GM11168 (cell line): Measurements from ENCODE around the gene ADCY5.

Source experiments
- in situ Hi-C: fragments of 300-500 bp; cut with MboI; formaldehyde crosslinking; loops from one replicate; pipeline ENCODE4 v1.12.0; 2022; ENCODE audit warnings: low sequenced_read_pairs; ENCODE audit not compliant: unreplicated experiment

ADCY5 gene

DNA sequence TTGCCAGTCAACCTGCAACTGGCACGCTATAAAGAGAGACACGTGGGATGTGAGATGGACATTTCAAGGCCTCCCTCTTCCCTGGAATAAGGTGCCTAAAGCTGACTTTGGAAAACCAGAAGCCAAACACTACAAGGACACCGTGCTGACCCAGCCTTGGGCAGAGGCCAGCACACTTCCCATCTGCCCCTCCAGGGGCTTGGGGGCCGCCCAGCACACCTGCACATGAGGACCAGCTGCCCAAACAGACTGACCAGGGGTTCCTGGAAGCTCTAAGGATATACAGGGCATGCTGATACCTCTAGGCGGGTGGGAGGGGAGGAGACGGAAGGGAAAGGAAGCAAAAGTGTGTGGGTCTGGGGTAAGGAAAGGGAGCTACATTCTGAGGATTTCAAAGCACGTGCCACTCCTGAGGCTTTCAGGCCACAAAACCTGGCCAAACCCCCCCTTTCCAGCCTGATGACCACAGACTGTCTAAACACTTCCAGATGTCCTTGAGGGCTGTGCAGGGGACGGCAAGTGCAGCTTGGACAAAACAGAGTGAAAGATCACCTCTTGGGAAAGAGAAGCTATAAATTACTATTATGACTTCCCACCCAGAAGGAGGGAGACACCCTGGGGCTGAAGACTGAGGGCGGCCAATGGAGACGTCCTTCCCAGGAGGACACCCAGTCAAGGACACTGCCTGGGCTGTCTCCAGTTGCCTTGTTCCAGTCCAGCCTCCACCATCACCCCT is 57.9 kb downstream of the ADCY5 start:
- in situ Hi-C loops: no loop called here

GRCh38 chr3:123389628-123389918 is 59.3 kb downstream of the ADCY5 start:
- in situ Hi-C loops: no loop called here

DNA sequence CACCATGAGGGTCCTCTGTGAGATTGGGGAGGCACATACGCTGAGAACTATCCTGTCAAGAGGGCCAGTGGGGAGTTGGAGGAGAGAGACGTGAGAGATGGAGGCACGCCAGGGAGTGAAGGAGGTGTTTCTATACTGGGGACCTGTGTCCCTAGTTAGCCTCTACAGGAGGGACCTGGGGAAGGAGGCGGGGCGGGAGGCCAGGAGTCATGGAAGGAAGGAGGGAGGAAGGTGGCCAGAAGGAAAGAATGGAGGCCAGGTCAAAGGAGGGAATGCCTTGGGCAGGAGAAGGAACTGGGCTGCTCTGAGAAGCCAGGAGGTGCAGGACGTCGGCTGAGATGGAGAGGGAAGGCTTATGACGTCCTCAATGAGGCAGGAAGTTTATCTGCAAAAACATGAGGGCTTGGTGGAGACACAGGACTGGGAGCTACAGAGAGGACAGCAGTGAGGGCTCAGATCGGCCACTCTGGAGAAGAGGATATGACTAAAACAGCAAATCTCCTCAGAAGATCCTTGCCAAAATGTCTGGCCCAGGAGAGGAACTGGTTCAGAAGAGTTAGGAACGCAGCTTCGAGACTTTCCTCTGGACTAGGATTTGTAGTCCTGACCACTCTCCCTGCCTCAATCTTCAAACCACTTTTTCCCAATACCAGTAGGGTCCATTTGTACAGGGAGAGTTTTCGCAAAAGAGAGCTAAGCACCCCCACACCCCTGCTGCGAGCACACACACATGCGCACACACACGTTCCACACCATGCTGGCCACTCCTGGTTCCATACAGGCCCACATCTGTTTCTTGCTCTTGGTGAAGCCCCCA is 59.9 kb downstream of the ADCY5 start:
- in situ Hi-C loops: no loop called here

- in situ Hi-C loops: no loop called here
Measured at GRCh38 chr3:123388042-123388441, 60.8 kb downstream of the ADCY5 start.

DNA sequence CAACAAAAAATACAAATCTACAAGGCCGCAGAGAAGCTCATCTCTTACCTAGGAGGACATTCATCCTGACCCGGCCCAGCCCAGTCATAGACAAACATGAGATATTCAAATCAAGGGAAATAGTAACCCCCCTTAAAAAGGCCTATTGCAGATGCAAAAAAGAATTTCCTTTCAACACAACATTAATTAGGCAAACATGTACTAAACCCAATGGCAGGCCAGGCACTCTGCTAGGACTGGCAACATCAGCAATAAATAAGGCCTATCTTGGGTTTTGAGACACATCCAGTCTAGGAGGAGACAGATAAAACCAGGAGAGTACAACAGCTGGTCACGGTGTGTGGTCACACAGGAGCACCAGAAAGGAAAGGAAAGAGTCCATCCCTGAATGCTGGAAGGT is 61.4 kb downstream of the ADCY5 start:
- in situ Hi-C loops: no loop called here

GRCh38 chr3:123386477-123387040 is 62.3 kb downstream of the ADCY5 start:
- in situ Hi-C loops: no loop called here

DNA sequence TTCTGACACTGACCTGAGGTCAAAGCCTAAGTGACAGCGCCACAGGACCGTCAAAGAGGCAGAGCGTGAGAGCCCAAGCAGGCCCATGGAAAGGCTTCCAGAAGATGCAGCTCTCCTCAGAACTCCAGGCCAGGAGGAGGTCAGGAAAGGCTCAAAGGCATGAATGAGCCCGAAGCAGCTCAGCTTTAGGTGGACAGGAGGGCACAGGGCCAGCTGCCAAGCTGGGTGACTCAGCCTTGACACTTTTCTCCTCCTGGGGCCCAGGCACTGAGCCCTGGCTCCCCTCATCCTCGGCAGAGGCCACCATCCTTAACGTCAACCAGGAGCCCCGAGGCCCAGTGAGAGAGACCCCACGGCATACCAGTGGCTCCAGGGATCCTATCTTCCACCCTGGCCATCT is 62.9 kb downstream of the ADCY5 start:
- in situ Hi-C loops: no loop called here

DNA sequence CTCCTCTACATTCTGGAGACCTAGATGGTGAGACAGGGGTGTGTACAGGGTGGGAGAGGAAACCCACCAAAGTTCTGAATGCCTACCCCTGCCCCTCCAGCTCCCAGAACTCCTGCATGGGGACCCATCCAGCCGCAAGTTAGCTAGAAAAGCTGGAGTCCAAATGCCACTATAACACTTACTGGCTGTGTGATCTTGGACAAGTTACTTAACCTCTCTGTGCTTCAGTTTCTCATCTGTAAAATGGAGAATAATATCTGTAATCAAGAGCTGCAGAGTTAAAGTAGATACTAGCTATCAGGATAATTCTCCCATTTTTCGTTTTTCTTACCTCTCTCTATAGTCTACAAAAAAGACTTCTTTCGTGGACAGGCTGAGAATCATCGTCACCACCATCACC is 63.4 kb downstream of the ADCY5 start:
- in situ Hi-C loops: no loop called here

- in situ Hi-C loops: no loop called here
Measured at GRCh38 chr3:123385001-123385401, 63.9 kb downstream of the ADCY5 start.

DNA sequence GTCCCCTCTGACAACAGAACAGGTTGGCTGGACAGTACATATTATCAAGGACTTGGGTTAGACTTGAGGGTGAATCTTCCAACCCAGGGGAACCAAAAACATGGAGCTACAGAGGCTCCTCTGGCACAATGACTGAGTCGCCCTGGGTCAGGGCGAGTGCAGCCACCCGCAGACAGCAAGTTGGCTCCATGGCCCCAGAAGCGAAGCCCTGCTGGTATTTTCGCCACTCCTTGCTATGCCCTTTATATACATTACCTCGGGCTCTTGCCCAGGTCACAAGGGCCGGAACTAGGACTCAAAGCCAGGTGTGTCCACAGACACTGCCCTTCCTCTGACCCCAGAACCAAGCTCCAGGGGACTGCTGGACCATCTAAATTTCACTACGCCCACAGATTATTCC is 64.6 kb downstream of the ADCY5 start:
- in situ Hi-C loops: no loop called here

- in situ Hi-C loops: no loop called here
Measured at GRCh38 chr3:123383091-123384053, 65.5 kb downstream of the ADCY5 start.

DNA sequence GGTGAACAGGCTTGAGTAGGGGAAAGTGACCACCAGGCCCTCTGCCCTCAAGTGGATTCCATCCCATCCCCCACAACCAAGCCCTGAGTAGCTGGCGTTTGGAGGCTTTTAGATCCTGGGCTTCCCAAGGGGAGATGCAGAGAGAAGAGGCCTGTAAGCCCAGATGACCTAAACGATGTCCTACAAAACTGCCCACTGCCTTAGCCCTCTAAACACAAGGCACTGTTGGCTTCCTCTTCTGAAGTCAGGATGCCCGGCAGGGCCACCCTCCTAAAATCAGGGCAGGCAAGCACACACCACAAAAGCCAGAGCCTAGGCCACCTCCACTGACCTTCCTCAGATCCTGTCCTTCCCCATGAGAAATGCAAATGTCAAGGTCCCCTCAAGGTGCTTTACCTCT is 68.6 kb downstream of the ADCY5 start:
- in situ Hi-C loops: no loop called here

- in situ Hi-C loops: no loop called here
Measured at GRCh38 chr3:123379041-123379830, 69.7 kb downstream of the ADCY5 start.

GRCh38 chr3:123378409-123378915 is 70.4 kb downstream of the ADCY5 start:
- in situ Hi-C loops: no loop called here

- in situ Hi-C loops: no loop called here
Measured at GRCh38 chr3:123377243-123377740, 71.6 kb downstream of the ADCY5 start.

GRCh38 chr3:123376451-123377242 is 72.2 kb downstream of the ADCY5 start:
- in situ Hi-C loops: no loop called here

GRCh38 chr3:123375014-123375940 is 73.6 kb downstream of the ADCY5 start:
- in situ Hi-C loops: no loop called here
